HG02798 (cell line): ENCODE results near the gene RFX2.

Experiments used
- ATAC-seq: cut with Tn5 transposase; IDR thresholded peaks from one replicate; pipeline ENCODE4 v1.9.1; 2021; ENCODE audit warnings: mild to moderate bottlenecking; ENCODE audit not compliant: unreplicated experiment, poor library complexity

The RFX2 gene

GRCh38 chr19:5978606-5979552 lies 131.4 kb downstream of the RFX2 start:
- ATAC-seq, result no peak

DNA sequence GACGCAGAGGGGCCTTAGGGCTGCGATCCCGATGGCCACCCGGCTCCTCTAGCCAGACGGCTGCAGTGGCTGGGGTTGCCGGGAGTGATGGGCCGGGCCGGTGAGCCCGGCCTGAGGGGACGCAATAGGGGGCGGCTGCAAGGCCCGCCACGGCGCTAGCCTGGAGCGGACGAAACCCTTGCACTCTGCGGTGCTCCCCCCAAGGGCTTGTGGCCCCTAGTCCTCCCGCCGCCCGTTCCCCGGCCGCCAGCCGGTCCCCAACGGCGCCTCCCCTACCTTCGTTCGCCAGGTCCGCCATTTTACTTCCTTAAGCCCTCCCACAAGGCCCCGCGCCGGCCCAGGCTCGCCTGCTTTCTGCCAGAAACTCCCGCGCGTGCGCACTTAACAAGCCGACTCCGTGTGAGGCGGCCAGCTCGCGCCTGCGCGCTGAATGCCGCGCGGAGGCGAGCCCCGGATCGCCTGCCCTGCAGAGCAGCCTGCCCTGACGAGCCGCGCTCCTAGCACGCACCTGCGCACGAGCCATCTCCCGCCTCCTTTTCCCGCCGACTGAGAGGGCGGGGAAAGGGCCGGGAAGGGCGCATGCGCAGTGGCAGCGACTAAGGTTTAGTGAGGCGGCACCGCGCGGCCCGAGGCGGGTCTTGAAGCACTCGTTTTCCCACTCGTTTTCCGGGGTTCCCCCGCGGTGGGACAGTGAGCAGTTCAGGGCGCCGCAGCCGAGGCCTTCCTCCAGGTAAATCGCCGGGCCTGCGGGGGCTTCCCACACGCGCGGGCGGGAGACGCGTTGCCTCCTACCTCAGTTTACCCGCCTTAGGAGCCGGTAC lies 132.3 kb downstream of the RFX2 start, which contains the start of gene RANBP3:
RANBP3 (minus strand) TSS at position 356 of the 821 bp plus-strand sequence; CDS start at position 298, 58 bp downstream.
- ATAC-seq, result peak; percentile 96

DNA sequence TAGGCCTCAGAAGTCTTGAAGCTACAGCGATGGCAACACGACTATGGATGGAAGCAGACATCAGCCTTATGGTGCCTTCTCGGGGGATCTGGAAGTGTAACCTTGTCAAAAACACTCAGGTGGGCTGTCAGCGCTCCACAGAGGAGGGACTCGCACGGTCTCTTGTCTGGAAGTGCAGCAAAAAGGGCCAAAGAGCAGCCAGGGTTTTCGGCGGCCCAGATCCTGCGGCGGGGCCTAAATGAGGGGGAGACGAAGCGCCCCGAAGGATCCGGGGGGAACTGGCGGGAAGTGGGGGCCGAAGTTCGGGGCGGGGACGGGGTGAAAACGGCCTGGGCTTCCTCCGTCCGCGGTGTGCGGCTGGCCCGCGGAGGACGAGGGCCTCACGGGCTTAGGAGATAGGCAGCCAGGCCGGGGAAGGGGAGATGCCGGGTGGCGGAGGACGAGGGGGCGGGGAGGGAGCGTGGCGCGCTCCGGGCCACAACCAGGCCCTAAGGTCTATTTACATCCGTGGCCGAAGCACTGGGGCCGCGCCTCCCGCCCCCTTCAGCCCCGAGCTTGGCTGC lies 133.0 kb downstream of the RFX2 start:
- peak; percentile 0 for ATAC-seq

GRCh38 chr19:5976768-5977167 lies 133.5 kb downstream of the RFX2 start:
- ATAC-seq, result no peak

GRCh38 chr19:5975388-5975728 lies 134.9 kb downstream of the RFX2 start:
- no peak for ATAC-seq

- no peak for ATAC-seq
Observed at GRCh38 chr19:5974721-5975387, 135.4 kb downstream of the RFX2 start.

DNA sequence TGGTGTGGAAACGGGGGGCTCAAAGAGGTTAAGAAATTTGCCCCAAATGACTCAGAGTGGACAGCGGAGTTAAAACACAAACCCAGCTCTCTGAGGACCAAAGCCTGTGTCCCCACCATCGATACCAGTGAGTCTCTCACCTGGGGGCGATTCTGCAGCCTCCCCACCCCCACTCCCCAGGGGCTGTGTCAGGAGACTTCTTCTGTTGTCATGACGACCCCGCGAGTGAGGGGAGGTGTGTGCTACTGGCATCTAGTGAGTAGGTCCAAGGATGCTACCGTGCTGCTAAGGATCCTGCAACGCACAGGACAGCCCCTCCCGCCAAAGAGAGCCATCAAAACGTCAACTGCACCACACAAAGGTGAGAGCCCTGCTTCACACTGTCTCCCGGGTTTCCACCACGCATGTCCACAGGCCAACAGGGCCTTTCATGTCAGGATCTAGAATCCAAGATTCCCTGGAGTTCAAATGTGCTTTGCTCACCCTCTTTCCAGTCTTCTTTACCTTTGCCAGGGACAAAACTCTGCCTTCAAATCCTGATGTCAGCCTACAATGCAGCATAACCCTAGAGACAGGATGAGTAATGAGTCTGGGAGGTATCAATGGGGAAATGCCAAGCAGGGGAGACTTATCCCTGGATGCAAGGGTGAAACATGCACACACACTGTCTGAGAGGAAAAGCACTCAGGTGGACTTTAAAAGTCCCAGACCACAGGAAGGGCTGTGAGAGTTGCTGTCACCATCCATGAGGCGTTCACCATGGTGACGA lies 136.2 kb downstream of the RFX2 start:
- no peak for ATAC-seq

DNA sequence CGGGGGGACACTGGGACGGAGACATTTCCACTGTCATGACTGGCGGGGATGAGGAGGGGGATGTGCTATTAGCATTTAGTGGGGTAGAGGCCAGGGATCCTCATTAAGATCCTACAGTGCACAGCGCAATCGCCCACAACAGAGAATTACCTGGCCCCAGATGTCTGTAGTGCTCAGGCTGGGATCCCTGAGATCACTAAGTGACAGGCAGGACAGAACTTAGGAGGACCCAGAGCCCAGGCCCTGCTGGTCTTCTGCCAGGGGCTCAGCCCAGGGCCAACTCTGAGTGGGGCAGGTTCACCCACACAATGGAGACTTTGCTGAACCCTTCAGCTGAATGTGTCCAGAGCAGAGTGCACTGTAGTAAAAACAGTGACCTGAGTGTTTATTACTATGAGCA lies 136.9 kb downstream of the RFX2 start:
- ATAC-seq, result no peak

- no peak for ATAC-seq
Observed at GRCh38 chr19:5972355-5972731, 138.0 kb downstream of the RFX2 start.

DNA sequence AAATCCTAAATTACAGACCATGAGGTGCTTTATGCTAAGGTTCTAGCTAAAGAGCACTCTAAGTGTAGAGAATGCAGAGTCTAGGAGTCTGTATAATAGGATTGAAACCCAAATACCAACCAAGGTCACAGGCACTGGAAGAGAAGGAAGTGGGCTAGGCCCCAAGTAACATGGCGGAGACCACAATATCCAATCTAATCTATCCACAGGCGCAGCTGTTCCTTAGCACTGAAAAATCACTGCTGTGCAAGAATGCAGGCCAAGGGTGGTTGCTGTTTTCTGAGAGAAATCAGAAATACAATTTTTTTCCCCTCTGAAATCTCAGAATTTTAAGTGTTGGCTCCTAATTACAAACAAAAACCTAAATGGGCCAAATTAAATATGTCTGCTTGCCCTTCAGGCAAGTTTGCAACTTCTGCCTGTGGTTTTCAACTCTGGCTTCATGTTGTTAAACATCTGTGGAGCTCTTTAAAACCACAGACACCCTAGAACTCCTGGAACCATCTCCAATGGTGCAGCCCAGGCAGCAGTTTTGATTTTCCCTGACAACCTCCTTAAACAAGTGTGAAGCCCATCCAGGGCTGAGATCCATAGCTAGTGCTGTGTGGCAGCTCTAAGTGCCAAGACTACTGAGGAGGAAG lies 138.5 kb downstream of the RFX2 start:
- no peak for ATAC-seq

GRCh38 chr19:5969476-5969875 lies 140.8 kb downstream of the RFX2 start:
- ATAC-seq, result no peak

- ATAC-seq, result no peak
Observed at GRCh38 chr19:5968431-5969373, 141.6 kb downstream of the RFX2 start.

- no peak for ATAC-seq
Observed at GRCh38 chr19:5967994-5968430, 142.3 kb downstream of the RFX2 start.

DNA sequence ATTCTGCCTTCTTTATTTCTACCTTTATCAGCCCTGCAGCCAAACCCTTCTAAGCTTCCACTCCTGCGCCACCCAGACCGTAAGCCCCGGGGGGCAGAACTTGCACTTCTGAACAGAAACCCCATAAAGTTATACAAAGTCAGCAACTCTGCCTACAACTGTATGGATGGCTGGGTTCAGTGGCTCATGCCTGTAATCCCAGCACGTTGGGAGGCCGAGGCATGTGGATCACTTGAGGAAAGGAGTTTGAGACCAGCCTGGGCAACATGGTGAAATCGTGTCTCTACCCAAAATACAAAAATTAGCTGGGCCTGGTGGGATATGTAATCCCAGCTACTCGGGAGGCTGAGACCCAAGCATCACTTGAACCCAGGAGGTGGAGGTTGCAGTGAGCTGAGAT lies 142.7 kb downstream of the RFX2 start:
- ATAC-seq, result no peak

GRCh38 chr19:5966941-5967340 lies 143.4 kb downstream of the RFX2 start:
- ATAC-seq, result no peak

GRCh38 chr19:5966215-5966614 lies 144.1 kb downstream of the RFX2 start:
- ATAC-seq, result no peak

DNA sequence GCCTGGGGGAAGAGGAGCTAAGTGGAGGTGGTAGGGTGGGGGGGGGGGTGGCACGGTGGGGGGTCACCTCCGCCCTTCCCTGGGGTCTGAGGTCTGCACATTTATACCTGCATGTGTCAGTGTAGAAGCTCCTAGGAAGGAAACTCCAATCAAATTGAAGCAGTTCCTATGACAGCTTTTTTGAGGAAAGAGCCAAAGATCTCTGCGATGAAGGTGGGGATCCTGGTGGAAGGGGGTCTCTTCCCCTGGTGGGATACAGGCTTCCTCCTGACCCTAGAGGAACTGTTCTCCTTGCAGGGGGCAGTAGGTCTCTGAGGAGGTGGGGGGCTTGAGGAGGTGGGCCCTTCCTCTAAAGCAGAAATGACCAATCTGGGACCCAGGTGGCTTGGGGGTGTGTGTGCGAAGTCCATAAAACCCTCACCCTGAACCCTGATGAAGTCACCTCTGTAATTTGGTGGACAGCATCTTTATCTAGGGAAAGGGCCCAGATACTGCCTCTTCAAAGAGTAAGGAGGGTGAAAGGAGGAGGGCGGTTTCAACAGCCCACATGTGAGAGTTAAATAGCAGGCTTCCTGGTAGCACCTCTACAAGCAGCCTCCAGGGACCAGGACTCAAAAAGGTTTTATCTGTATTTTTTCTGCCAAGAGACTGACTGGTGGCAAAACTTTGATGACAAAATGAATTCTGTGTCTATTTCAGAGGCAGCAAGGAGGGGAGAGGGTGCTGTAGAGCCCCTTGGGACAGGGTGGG lies 145.3 kb downstream of the RFX2 start:
- no peak for ATAC-seq
